Gastroesophageal sphincter (tissue), 4 donors: Measurements from ENCODE around the gene SSNA1. TPM values are rescaled to one million over a fixed set of nuclear protein-coding genes. Genes with fewer than 3 reads are reported as not detected.

Experiments used
- ATAC-seq: fragments of 150-250 bp; one replicate; pipeline ENCODE4 v1.9.1; 2016; ENCODE audit warnings: mild to moderate bottlenecking, moderate library complexity
- H3K27ac ChIP-seq, 4 donors: fragments of 200-600 bp; sonication (generic) in 3 of 4; 1 replicate in 3 of 4; 2 replicates in 1 of 4; pipeline ENCODE4 v1.5.1; 2016 to 2019
- H3K27me3 ChIP-seq: fragments of 200-600 bp; sonication (generic); one replicate; pipeline ENCODE4 v1.5.1; 2019
- H3K36me3 ChIP-seq, 2 donors: fragments of 200-600 bp; sonication (generic); one replicate each; pipeline ENCODE4 v1.5.1; 2019; ENCODE audit warnings: control low read depth in 1 of 2
- H3K4me1 ChIP-seq, 3 donors: fragments of 200-600 bp; sonication (generic); 1 replicate in 2 of 3; 2 replicates in 1 of 3; pipeline ENCODE4 v1.5.1; 2016 to 2019; ENCODE audit warnings: control low read depth in 2 of 3
- H3K4me3 ChIP-seq, 2 donors: fragments of 200-600 bp; sonication (generic); one replicate each; pipeline ENCODE4 v1.5.1; 2019; ENCODE audit warnings: mild to moderate bottlenecking in 1 of 2, moderate library complexity in 1 of 2
- H3K9me3 ChIP-seq, 3 donors: fragments of 200-600 bp; sonication (generic); one replicate each; pipeline ENCODE4 v1.5.1; 2017 to 2019; ENCODE audit warnings: control low read depth in 2 of 3
- CTCF ChIP-seq, 4 experiments: fragments of 200-600 bp in 2 of 4; fragments of 450-650 bp in 2 of 4; sonication (generic) in 1 of 4; IDR thresholded peaks; one replicate each; pipeline ENCODE4 v1.5.1; 2017 to 2019; ENCODE audit warnings: antibody characterized with exemption in 4 of 4, mild to moderate bottlenecking in 2 of 4, moderate library complexity in 2 of 4
- EP300 ChIP-seq: sonication (generic); formaldehyde crosslinking; IDR thresholded peaks from one replicate; pipeline ENCODE4 v1.6.1; 2017; ENCODE audit warnings: antibody characterized with exemption, mild to moderate bottlenecking
- POLR2A ChIP-seq, 2 donors: fragments of 450-650 bp; IDR thresholded peaks; one replicate each; pipeline ENCODE4 v1.6.1; 2017; ENCODE audit warnings: antibody characterized with exemption in 2 of 2, mild to moderate bottlenecking in 2 of 2, moderate library complexity in 1 of 2
- POLR2AphosphoS5 ChIP-seq: sonication (generic); formaldehyde crosslinking; IDR thresholded peaks from one replicate; pipeline ENCODE4 v1.6.1; 2017; ENCODE audit warnings: antibody characterized with exemption
- WGBS, 2 donors: methylation state at CpG; one replicate each; pipeline ENCODE4 v1.1.5; 2018; ENCODE audit warnings: low coverage in 1 of 2; 5-methylcytosine and 5-hydroxymethylcytosine counted together
- total RNA-seq, 4 donors: library from RNA; depleted of rRNA; stranded (reverse); fragments of >200 nt; gene quantifications; one replicate each; pipeline ENCODE4 v1.1.0, GENCODE V29; 2016

The SSNA1 gene
- total RNA-seq, 4 donors from 2014 or later = 56.8 to 99.0 (median 73.8) TPM

DNA sequence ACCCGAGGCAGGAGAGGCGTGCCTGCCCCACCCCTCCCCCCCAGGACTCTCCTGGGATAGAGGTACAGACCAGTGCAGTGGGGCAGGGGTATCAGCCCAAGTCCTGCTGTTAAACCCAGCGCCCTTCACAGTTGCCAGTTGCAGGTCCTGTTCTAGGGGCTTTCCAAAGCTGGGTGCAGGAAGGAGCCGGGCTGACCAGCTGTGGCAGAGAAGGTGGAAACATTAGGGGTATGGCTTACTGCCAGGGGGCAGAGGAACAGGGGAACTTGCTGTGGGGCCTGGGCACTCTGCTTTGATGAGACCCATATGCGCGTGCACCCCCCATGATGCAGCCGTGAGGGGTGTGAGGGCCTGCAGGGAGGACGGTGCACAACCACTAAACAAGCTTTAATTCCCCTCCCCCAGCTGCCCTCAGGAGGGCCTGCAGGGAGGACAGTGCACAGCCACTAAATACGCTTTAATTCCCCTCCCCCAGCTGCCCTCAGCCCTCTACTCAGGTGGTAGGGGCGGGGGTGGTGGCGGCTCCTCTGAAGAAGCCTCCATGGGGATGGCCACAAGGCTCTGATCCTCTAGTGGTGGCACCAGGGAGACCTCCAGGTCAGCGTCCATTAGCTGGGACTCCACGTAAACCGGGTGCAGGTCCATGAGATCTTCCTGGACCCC lies 17.9 kb upstream of the SSNA1 start:
- 0 to 40% methylated on average over 2 of the region's 14 CpGs for WGBS, 2 donors
- TF ChIP-seq CTCF (IDR thresholded peaks at IDR 0.05) (no peak), POLR2A (IDR thresholded peaks at IDR 0.05) (no peak), POLR2AphosphoS5 (no peak), EP300 (no peak)
- no peak for ATAC-seq
- Histone ChIP-seq H3K36me3 (no peaks in the 10 kb centered on the region), H3K9me3 (no peaks in the 10 kb centered on the region), H3K27ac (no peak overlapping the region), H3K4me3 (no peak overlapping the region), H3K4me1 (peaks cover 5 to 38% (median 25%) of the 10 kb centered on the region in 3 donors), H3K27me3 (peaks cover 90% of the 10 kb centered on the region)

DNA sequence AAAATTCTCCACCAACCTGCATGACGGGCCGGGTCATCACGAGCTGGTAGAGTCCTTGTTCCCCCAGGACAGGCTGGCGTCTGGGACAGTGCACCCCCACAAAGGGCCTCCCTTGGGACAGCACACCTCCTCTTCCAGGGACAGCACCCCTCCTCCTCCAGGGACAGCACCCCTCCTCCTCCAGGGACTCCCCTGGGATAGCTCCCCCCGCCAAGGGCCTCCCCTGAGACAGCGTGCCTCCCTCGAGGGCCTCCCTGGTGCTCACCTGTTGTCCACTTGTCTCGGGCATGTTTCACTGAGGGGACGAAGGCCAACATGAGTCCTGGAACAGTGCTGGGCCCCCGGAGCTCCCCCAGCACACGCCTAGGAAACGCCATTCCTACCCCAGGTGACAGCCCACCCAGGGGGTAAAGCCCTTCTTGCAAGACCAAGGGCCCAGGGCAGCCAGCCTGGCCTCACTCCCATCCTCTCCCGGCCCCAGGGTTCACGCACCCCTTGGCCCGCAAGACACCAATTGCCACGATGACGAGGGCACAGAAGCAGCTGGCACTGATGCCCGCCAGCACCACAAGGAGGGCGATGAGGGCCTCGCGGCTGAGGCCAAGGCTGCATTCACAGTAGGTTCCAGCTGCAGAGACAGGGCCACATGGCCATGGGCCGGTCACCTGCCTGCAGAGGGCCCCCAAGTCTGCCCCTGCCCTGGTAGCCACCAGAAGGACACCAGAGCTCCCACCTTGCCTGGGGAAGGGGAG lies 17.2 kb upstream of the SSNA1 start:
- Histone ChIP-seq H3K36me3 (no peaks in the 10 kb centered on the region), H3K4me3 (no peak overlapping the region), H3K4me1 (peaks cover 5 to 38% (median 25%) of the 10 kb centered on the region in 3 donors), H3K27ac (no peak overlapping the region), H3K27me3 (peaks cover 83% of the 10 kb centered on the region), H3K9me3 (no peaks in the 10 kb centered on the region)
- no peak for ATAC-seq
- TF ChIP-seq POLR2A (IDR thresholded peaks at IDR 0.05) (no peak), POLR2AphosphoS5 (no peak), CTCF (IDR thresholded peaks at IDR 0.05) (no peak), EP300 (no peak)
- WGBS, 2 donors = no CpG with 5 or more reads among the region's 22 CpGs

GRCh38 chr9:137172901-137173795 lies 15.3 kb upstream of the SSNA1 start:
- H3K4me1 ChIP-seq = peaks cover 3 to 26% (median 15%) of the 10 kb centered on the region in 3 donors
- H3K4me3 ChIP-seq = no peak overlapping the region
- H3K27ac ChIP-seq = no peak overlapping the region
- H3K27me3 ChIP-seq = peaks cover 65% of the 10 kb centered on the region
- ATAC-seq = no peak
- no CpG with 5 or more reads among the region's 21 CpGs for WGBS, 2 donors
- H3K36me3 ChIP-seq = peaks cover 0 to 15% of the 10 kb centered on the region in 2 donors
- H3K9me3 ChIP-seq = no peaks in the 10 kb centered on the region
- TF ChIP-seq POLR2AphosphoS5 (no peak), EP300 (no peak), CTCF (IDR thresholded peaks at IDR 0.05) (no peak), POLR2A (IDR thresholded peaks at IDR 0.05) (no peak)

DNA sequence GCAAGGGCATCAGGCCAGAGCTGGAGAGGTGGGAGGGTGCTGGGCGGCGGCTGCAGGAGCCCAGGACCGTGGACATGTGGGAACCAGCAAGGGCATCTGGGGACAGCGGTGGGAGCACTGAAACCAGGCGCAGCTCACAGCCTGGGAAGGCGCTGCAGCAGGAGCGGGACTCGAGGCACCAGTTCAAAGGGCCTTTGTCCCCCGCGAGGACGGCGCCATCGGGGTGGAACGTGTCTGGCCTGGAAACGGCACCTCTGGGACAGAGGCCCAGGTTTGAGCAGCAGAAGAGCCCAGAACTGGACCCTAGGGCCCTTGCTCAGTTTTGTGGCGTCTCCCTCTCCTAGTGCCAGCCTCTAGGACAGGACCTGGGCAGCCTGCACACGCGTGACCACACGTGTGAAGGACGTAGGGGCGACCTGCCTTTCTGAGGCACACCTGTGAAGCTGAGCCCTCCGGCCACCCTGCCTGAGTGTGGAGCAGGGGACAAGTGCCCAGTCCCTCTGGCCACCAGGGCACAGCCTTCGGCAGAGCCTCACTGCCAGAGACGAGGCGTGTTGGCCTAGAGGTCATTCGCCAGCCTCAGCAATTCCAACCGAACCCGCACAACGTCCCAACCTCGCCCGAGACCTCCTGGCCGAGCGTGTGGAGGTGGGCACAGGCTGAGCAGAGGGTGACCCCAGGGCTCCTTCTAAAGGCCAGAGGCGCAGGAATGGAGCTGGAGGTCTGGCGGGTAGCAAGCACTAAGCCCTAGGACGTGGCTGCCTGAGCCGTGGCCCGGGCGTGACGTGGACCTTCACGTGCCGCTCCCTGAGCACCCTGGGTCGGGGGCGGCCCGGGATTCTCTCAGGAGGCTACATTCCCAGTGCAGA lies 14.4 kb upstream of the SSNA1 start:
- TF ChIP-seq CTCF (IDR thresholded peaks at IDR 0.05) (no peak), POLR2AphosphoS5 (no peak), EP300 (no peak), POLR2A (IDR thresholded peaks at IDR 0.05) (no peak)
- no peak overlapping the region for H3K27ac ChIP-seq

More for the DNA sequence above, 14.4 kb upstream of the SSNA1 start:
- WGBS, 2 donors = 60% methylated on average over 1 to 2 of the region's 45 CpGs
- no peak overlapping the region for H3K4me3 ChIP-seq
- no peaks in the 10 kb centered on the region for H3K9me3 ChIP-seq
- H3K27me3 ChIP-seq = peaks cover 56% of the 10 kb centered on the region
- peaks cover 0 to 17% (median 6%) of the 10 kb centered on the region in 3 donors for H3K4me1 ChIP-seq
- no peak for ATAC-seq
- peaks cover 0 to 24% of the 10 kb centered on the region in 2 donors for H3K36me3 ChIP-seq
